Activated naive CD4-positive, alpha-beta T cell treated with anti-CD3 and anti-CD28 coated beads, Interleukin-2, amount 10 ng/mL, durations not matched to agents 5 hours and 36 hours (primary cell): ENCODE data around the gene CDH1. TPM values are rescaled to one million over a fixed set of nuclear protein-coding genes. Genes with fewer than 3 reads are reported as not detected.

Experiments used
- total RNA-seq, 2 experiments: library from RNA; stranded (reverse); gene quantifications; one replicate each; pipeline ENCODE4 v1.2.3, GENCODE V29; 2021

Gene CDH1
- not detected for total RNA-seq

DNA sequence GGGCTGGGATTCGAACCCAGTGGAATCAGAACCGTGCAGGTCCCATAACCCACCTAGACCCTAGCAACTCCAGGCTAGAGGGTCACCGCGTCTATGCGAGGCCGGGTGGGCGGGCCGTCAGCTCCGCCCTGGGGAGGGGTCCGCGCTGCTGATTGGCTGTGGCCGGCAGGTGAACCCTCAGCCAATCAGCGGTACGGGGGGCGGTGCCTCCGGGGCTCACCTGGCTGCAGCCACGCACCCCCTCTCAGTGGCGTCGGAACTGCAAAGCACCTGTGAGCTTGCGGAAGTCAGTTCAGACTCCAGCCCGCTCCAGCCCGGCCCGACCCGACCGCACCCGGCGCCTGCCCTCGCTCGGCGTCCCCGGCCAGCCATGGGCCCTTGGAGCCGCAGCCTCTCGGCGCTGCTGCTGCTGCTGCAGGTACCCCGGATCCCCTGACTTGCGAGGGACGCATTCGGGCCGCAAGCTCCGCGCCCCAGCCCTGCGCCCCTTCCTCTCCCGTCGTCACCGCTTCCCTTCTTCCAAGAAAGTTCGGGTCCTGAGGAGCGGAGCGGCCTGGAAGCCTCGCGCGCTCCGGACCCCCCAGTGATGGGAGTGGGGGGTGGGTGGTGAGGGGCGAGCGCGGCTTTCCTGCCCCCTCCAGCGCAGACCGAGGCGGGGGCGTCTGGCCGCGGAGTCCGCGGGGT is at the start of gene CDH1:
Gene CDH1, plus strand, starts transcription at position 247 of the 684 bp plus-strand sequence. Its CDS starts 124 bp downstream, at position 371.

DNA sequence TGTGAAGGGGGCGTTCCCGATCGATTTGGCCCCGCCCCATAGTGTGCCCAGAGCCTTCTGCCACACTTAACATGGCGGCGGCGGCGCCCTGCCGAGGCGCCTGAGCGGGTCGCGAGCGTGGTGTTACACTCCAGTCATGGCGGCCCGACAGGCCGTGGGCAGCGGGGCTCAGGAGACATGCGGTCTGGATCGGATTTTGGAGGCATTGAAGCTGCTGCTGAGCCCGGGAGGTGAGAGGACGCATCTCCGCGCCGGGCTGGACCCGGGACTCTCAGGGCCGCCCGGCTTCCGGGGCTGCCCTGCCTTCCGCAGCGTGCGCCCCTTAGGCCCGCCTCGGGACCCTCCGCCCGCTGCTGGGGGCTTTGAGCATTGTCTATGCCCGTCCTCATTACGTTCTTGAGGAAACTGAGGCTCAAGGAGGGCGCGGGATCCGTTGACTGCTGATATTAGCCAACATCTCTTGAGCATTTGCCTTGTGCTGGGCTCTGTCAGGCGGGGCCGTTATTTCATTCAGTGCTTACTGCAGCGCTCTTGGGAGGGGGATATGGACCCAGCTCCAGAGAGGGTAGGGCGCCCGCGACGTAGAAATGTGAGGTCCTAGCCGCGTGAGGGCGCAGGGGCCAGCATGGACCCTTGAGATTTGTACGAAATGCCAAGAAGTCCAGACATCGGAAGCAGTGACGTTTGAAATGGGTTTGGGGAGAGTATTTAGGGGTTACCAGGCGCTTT is 106.6 kb downstream of the CDH1 start, which contains the start of gene TANGO6:
Gene TANGO6, plus strand, starts transcription at position 50 of the 729 bp plus-strand sequence. Its CDS starts 87 bp downstream, at position 137.

Other genes starting within 250 kb of the CDH1 start
- gene ZFP90, start 198.0 kb upstream of the CDH1 start, total RNA-seq: 10 to 100 TPM; 39.2 to 42.6 TPM
- under 1 TPM in 1 of 2 experiments, not detected in 1; 0.25 TPM for gene CDH3, start 92.0 kb upstream of the CDH1 start, total RNA-seq
- 10 to 100 TPM; 25.1 to 26.0 TPM for gene TANGO6, start 106.2 kb downstream of the CDH1 start, total RNA-seq